HG02870 (cell line): ENCODE results near the gene SRSF2.
"Not testable (repeated sequence)": the region's sequence is repeated elsewhere in the genome, so short reads cannot be mapped to it uniquely, and the experiment has no call there.

ENCODE experiments used
- ATAC-seq: cut with Tn5 transposase; IDR thresholded peaks from one replicate; pipeline ENCODE4 v1.9.1; 2021; ENCODE audit warnings: mild to moderate bottlenecking, moderate library complexity; ENCODE audit not compliant: unreplicated experiment

SRSF2 gene

DNA sequence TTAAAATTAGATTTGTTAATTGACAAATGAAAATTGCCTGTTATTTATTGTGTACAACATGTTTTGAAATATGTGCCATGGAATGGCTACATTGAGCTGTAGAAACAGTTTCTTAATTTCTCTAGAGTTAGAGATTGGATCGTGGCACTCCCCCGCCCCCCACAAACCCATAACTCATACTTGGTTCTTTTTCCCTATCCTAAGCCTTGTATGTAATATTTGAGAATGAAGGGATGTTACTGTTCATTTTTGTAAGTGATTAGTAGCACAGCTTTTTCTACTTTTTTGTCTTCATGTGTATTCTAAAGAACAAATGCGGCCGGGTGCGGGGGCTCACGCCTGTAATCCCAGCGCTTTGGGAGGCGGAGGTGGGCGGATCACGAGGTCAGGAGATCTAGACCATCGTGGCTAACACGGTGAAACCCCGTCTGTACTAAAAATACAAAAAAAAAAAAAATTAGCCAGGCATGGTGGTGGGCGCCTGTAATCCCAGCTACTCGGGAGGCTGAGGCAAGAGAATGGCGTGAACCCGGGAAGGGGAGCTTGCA lies 2.5 kb upstream of the SRSF2 start:
- not testable (repeated sequence) for ATAC-seq

GRCh38 chr17:76738468-76738850 lies 1.3 kb upstream of the SRSF2 start:
- no peak for ATAC-seq

DNA sequence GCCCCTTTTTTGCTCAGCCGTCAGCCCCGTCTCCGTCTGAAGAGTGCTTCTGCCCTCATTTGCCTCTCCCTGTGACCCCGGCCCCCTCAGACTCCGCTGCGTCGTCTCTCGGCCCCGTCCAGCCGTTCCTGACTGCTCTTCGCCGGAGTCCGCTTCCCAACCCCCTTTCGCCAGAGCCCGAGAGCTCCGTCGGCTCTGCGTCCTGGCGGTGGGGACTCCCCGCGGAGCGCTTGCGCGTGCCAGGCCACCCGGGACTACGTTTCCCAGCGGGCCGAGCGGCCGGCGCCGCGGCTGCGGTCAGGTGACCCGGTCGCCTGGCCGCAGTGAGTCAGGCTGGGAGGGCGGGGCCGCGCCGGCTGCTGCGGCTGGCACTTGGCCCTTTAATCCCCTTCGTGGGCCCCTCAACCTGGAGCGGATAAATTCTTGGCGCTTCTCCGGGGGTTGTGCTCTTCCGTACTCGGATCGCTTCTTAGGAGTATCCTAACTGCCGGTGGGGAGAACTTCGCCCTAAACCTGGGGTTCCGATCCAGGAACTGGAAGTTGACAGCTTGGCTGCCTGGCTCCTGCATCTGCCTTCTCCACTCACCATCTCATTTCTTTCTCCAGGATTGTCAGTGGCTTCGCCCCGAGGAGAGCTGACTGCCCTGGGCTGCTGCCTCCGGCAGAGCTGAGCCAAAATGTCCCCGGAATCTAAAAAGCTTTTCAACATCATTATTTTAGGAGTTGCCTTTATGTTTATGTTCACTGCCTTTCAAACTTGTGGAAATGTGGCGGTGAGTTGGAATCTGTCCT lies 741 bp upstream of the SRSF2 start, which contains the start of gene MFSD11:
MFSD11 (plus strand) TSS at position 444 of the 792 bp plus-strand sequence; CDS start at position 678, 234 bp downstream.
- ATAC-seq, result peak; percentile 50

- ATAC-seq, result peak; percentile 12
Measured at GRCh38 chr17:76736349-76737081, 616 bp downstream of the SRSF2 start.

DNA sequence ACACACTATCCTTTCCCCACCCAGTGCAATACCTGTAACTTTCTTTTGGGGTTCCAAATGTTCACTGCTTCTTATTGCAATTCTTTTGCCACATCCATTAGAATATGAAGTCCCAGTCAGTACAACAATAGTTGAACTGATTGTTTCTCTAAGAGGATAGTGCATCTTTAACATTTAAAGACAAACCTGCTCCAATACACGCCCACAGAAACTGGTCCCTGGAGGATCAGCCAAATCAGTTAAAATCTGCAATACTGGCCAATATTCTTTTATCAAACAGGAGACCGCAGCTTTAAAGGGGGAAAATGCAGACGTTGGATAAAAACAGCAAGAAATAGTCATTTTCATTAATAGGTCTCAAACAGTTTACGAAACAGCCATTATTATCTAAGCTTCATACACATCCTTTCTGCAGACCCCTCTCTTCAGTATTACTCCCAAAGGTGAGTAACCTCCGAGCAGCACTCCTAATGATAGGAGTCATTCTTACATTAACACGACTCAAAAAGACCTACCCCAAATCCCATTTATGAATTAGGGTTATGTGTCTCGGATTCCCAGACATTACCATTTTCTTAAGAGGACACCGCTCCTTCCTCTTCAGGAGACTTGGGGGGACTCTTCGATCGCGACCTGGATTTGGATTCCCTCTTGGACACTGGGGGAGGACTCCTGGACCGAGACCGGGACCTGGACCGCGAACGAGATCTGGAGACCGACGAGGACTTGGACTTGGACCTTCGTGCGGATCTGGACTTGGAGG lies 1.4 kb downstream of the SRSF2 start:
- ATAC-seq, result no peak

- no peak for ATAC-seq
Measured at GRCh38 chr17:76735006-76735405, 2.1 kb downstream of the SRSF2 start.

- ATAC-seq, result no peak
Measured at GRCh38 chr17:76734080-76734840, 2.9 kb downstream of the SRSF2 start.

DNA sequence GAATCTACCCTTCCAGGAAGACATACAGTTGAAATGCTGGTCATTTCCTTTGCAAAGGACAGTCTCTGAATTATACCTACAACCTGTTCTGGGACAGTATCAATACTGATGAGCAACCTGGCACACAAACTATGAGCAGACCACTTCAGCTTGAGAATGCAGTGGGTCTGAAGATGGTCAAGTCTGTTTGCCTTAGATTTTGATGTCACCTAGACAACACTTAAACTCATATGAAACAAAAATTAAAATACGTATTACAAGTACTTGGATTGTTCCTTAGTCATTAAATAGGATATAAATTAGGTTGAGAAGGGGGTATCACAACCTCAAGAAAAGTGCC lies 3.5 kb downstream of the SRSF2 start:
- no peak for ATAC-seq

GRCh38 chr17:76732734-76733617 lies 4.2 kb downstream of the SRSF2 start:
- ATAC-seq, result no peak

- ATAC-seq, result not testable (repeated sequence)
Measured at GRCh38 chr17:76731800-76732733, 5.1 kb downstream of the SRSF2 start.

GRCh38 chr17:76727745-76728456 lies 9.2 kb downstream of the SRSF2 start:
- ATAC-seq, result no peak

- peak; percentile 31 for ATAC-seq
Measured at GRCh38 chr17:76726776-76727718, 10.1 kb downstream of the SRSF2 start, which contains the start of gene METTL23. METTL23 (plus strand) TSS chr17:76726839; CDS start chr17:76729711, 2,872 bp downstream.

GRCh38 chr17:76726231-76726775 lies 10.8 kb downstream of the SRSF2 start, which contains the start of gene JMJD6:
JMJD6 (minus strand) TSS chr17:76726606; CDS start chr17:76726475, 131 bp downstream.
- peak; percentile 75 for ATAC-seq

- peak; percentile 21 for ATAC-seq
Measured at GRCh38 chr17:76725580-76726230, 11.4 kb downstream of the SRSF2 start.

DNA sequence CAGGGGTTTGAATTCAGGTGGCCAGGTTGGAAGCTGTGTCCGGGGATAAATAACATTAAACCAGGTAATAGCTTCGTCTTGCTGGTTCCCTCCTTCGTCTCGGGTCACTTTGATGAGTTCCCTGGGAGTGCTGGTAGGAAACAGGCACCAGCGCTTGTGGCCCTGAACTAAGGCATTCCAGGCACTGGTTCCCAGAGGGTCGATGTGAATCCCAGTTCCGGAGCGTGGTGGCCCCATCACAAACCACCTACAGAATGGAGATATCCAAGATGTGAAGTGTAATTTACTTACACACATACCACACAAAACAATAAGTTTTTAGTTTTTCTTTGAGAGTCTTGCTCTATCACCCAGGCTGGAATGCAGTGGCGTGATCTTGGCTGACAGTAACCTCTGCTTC lies 13.3 kb downstream of the SRSF2 start:
- no peak for ATAC-seq

- ATAC-seq, result not testable (repeated sequence)
Measured at GRCh38 chr17:76722977-76723376, 14.2 kb downstream of the SRSF2 start.
